Parathyroid adenoma (tissue), 2 donors: ENCODE results near the gene MTFMT.
A peak's percentile ranks its signal among the peaks of the same experiment; 100 is the strongest.

Experiments used
- H2AFZ ChIP-seq: fragments of 300-600 bp; sonication (generic); one replicate; pipeline ENCODE4 v1.7.0; 2017; ENCODE audit warnings: antibody characterized with exemption, mild to moderate bottlenecking
- H3K27ac ChIP-seq: fragments of 300-600 bp; sonication (generic); one replicate; pipeline ENCODE4 v1.7.0; 2017
- H3K27me3 ChIP-seq: fragments of 300-600 bp; sonication (generic); one replicate; pipeline ENCODE4 v1.7.0; 2017; ENCODE audit warnings: low read length; ENCODE audit not compliant: control insufficient read depth, insufficient read depth
- H3K36me3 ChIP-seq: fragments of 300-600 bp; sonication (generic); one replicate; pipeline ENCODE4 v1.7.0; 2017; ENCODE audit warnings: low read length; ENCODE audit not compliant: control insufficient read depth, insufficient read depth
- H3K4me1 ChIP-seq: fragments of 300-600 bp; sonication (generic); one replicate; pipeline ENCODE4 v1.7.0; 2017; ENCODE audit warnings: control low read depth
- H3K4me2 ChIP-seq: fragments of 300-600 bp; sonication (generic); one replicate; pipeline ENCODE4 v1.7.0; 2017; ENCODE audit warnings: low read length
- H3K4me3 ChIP-seq: fragments of 300-600 bp; sonication (generic); one replicate; pipeline ENCODE4 v1.7.0; 2017; ENCODE audit warnings: low read depth, low read length
- H3K79me2 ChIP-seq: fragments of 300-600 bp; sonication (generic); one replicate; pipeline ENCODE4 v1.7.0; 2017; ENCODE audit warnings: control low read depth
- H3K9ac ChIP-seq: fragments of 300-600 bp; sonication (generic); one replicate; pipeline ENCODE4 v1.7.0; 2017; ENCODE audit warnings: mild to moderate bottlenecking
- H3K9me3 ChIP-seq: fragments of 300-600 bp; sonication (generic); one replicate; pipeline ENCODE4 v1.7.0; 2017; ENCODE audit warnings: low read length; ENCODE audit not compliant: control insufficient read depth
- TF ChIP-seq, protein P1 (sequence below): fragments of 300-600 bp; sonication (generic); IDR thresholded peaks from one replicate; pipeline ENCODE4 v1.7.0; 2017; ENCODE audit warnings: antibody characterized with exemption, mild to moderate bottlenecking
- donor health status: primary hyperparathyroidism.

The MTFMT gene

GRCh38 chr15:65004993-65005392, 24.4 kb downstream of the MTFMT start:
- H3K4me1 ChIP-seq: no peaks in the 10 kb centered on the region
- no peak overlapping the region for H3K9ac ChIP-seq
- TF ChIP-seq, protein P1, sequence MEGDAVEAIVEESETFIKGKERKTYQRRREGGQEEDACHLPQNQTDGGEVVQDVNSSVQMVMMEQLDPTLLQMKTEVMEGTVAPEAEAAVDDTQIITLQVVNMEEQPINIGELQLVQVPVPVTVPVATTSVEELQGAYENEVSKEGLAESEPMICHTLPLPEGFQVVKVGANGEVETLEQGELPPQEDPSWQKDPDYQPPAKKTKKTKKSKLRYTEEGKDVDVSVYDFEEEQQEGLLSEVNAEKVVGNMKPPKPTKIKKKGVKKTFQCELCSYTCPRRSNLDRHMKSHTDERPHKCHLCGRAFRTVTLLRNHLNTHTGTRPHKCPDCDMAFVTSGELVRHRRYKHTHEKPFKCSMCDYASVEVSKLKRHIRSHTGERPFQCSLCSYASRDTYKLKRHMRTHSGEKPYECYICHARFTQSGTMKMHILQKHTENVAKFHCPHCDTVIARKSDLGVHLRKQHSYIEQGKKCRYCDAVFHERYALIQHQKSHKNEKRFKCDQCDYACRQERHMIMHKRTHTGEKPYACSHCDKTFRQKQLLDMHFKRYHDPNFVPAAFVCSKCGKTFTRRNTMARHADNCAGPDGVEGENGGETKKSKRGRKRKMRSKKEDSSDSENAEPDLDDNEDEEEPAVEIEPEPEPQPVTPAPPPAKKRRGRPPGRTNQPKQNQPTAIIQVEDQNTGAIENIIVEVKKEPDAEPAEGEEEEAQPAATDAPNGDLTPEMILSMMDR: no peak
- H3K9me3 ChIP-seq: no peaks in the 10 kb centered on the region
- no peak overlapping the region for H2AFZ ChIP-seq
- H3K4me3 ChIP-seq: no peak overlapping the region
- no peaks in the 10 kb centered on the region for H3K27me3 ChIP-seq
- H3K36me3 ChIP-seq: no peaks in the 10 kb centered on the region
- no peak overlapping the region for H3K4me2 ChIP-seq
- no peaks in the 10 kb centered on the region for H3K79me2 ChIP-seq
- no peak overlapping the region for H3K27ac ChIP-seq

GRCh38 chr15:64997745-64998375, 31.6 kb downstream of the MTFMT start:
- TF ChIP-seq, protein P1: no peak
- Histone ChIP-seq H3K4me3 (no peak overlapping the region), H3K79me2 (no peaks in the 10 kb centered on the region), H3K27me3 (no peaks in the 10 kb centered on the region), H3K4me2 (no peak overlapping the region), H2AFZ (no peak overlapping the region), H3K9ac (no peak overlapping the region), H3K9me3 (no peaks in the 10 kb centered on the region), H3K27ac (no peak overlapping the region), H3K36me3 (no peaks in the 10 kb centered on the region), H3K4me1 (no peaks in the 10 kb centered on the region)

DNA sequence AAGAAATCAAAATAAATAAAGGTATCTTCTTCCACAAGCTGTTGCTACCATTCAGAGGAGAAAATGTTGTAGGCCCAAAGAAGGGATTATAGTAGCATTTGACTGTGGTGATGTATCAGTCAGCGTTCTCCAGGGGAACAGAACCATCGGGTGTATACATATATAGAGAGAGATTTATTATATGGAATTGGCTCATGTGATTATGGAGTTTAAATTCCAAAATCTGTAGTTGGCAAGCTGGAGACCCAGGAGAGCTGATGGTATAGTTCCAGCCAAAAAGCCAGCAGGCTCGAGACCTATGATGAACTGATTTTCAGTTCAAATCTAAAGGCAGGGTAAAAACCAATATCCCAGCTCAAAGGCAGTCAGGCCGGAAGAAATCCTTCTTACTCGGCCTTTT, 32.4 kb downstream of the MTFMT start:
- H3K4me1 ChIP-seq: no peaks in the 10 kb centered on the region
- no peak overlapping the region for H2AFZ ChIP-seq
- no peak overlapping the region for H3K9ac ChIP-seq
- no peaks in the 10 kb centered on the region for H3K36me3 ChIP-seq
- H3K9me3 ChIP-seq: no peaks in the 10 kb centered on the region
- H3K27me3 ChIP-seq: no peaks in the 10 kb centered on the region
- H3K4me2 ChIP-seq: no peak overlapping the region
- H3K4me3 ChIP-seq: no peak overlapping the region
- no peaks in the 10 kb centered on the region for H3K79me2 ChIP-seq
- TF ChIP-seq, protein P1: no peak
- no peak overlapping the region for H3K27ac ChIP-seq

DNA sequence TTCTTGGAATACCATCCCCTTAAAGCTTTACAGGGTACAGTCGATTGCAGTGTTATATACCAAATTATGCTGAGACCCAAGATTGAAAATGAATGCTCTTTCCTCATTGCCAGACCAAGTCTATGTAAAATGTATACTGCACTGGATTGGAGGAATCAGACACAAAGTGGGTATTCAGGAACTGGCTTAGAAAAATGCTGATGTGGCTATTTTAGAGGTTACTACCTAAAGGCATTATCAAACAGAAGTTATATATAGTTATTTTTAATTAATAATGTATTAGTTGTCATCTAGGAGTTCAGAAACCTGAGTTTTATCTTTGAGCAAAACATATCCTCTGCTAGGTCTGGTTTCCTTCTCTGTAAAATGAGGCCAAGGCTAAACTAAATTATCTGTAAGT, 36.1 kb downstream of the MTFMT start:
- no peak overlapping the region for H3K4me3 ChIP-seq
- no peaks in the 10 kb centered on the region for H3K4me1 ChIP-seq
- TF ChIP-seq, protein P1: no peak
- H3K36me3 ChIP-seq: no peaks in the 10 kb centered on the region
- no peak overlapping the region for H3K27ac ChIP-seq
- no peak overlapping the region for H2AFZ ChIP-seq
- H3K27me3 ChIP-seq: no peaks in the 10 kb centered on the region
- H3K79me2 ChIP-seq: no peaks in the 10 kb centered on the region
- no peaks in the 10 kb centered on the region for H3K9me3 ChIP-seq
- H3K4me2 ChIP-seq: no peak overlapping the region
- H3K9ac ChIP-seq: no peak overlapping the region

GRCh38 chr15:64991536-64992135, 37.8 kb downstream of the MTFMT start:
- Histone ChIP-seq H3K9ac (no peak overlapping the region), H3K79me2 (no peaks in the 10 kb centered on the region), H2AFZ (peak overlapping the region; percentile 8), H3K27me3 (no peaks in the 10 kb centered on the region), H3K4me1 (no peaks in the 10 kb centered on the region), H3K9me3 (no peaks in the 10 kb centered on the region), H3K36me3 (no peaks in the 10 kb centered on the region), H3K27ac (no peak overlapping the region), H3K4me2 (no peak overlapping the region), H3K4me3 (no peak overlapping the region)
- TF ChIP-seq, protein P1: no peak
